Heart left ventricle (tissue), 16 donors: ENCODE results near the gene SORL1-AS1.

Experiments used
- ATAC-seq, 4 donors: fragments of 200-7000 bp; cut with Tn5 transposase; one replicate each; pipeline ENCODE4 v1.9.1; 2020 to 2022; ENCODE audit warnings: moderate library complexity in 4 of 4, mild to moderate bottlenecking in 3 of 4, moderate number of reproducible peaks in 1 of 4
- DNase-seq, 5 donors: peaks; one replicate each; pipeline ENCODE4 v3.0.0-alpha.2; 2020
- H3K27ac ChIP-seq, 12 donors: fragments of 200-600 bp; sonication (generic) in 4 of 12; one replicate each; pipeline versions ENCODE4 v1.5.0 to v1.8.0; 2016 to 2022; ENCODE audit warnings: mild to moderate bottlenecking in 2 of 12
- H3K27me3 ChIP-seq, 9 donors: fragments of 200-600 bp; sonication (generic) in 2 of 9; one replicate each; pipeline versions ENCODE4 v1.5.1 to v1.8.0; 2016 to 2022; ENCODE audit warnings: mild to moderate bottlenecking in 3 of 9
- H3K36me3 ChIP-seq, 9 donors: fragments of 200-600 bp; sonication (generic) in 2 of 9; one replicate each; pipeline versions ENCODE4 v1.5.0 to v1.8.0; 2018 to 2022; ENCODE audit warnings: mild to moderate bottlenecking in 2 of 9
- H3K4me1 ChIP-seq, 12 donors: fragments of 200-600 bp; sonication (generic) in 4 of 12; one replicate each; pipeline versions ENCODE4 v1.5.0 to v1.8.0; 2016 to 2022; ENCODE audit warnings: mild to moderate bottlenecking in 3 of 12
- H3K4me3 ChIP-seq, 12 donors: fragments of 200-600 bp; sonication (generic) in 4 of 12; one replicate each; pipeline versions ENCODE4 v1.5.0 to v1.8.0; 2017 to 2022; ENCODE audit warnings: mild to moderate bottlenecking in 9 of 12, moderate library complexity in 4 of 12
- H3K9me3 ChIP-seq, 12 donors: fragments of 200-600 bp; sonication (generic) in 4 of 12; one replicate each; pipeline versions ENCODE4 v1.5.0 to v1.8.0; 2016 to 2022; ENCODE audit warnings: mild to moderate bottlenecking in 1 of 12
- POLR2A ChIP-seq, 2 donors: fragments of 450-650 bp; IDR thresholded peaks; one replicate each; pipeline ENCODE4 v1.6.1; 2017; ENCODE audit warnings: antibody characterized with exemption in 2 of 2, mild to moderate bottlenecking in 2 of 2, moderate library complexity in 2 of 2
- WGBS, 4 donors: extraction: QIAGEN DNeasy Blood & Tissue Kit in 2 of 4; methylation state at CpG; one replicate each; pipeline versions ENCODE4 v1.1.5 to v1.1.7; 2013 to 2018; 5-methylcytosine and 5-hydroxymethylcytosine counted together
- intact Hi-C, 10 donors: fragments of 100-400 bp; cut with DNase I; formaldehyde crosslinking; loops; one replicate each; pipeline versions ENCODE4 v1.11.1 to v1.14.2; 2022
- TF ChIP-seq, protein P1 (sequence below), 12 donors: fragments of 200-600 bp; sonication (generic) in 4 of 12; IDR thresholded peaks; one replicate each; pipeline versions ENCODE4 v1.5.0 to v1.8.0; 2018 to 2022; ENCODE audit warnings: antibody characterized with exemption in 12 of 12, mild to moderate bottlenecking in 5 of 12
- donor health status: ischemic (EF 13 %, LVEDD 7.1; RV severe dilation, severe dysfunction).
- donor health status: healthy with polysubstance abuse.
- donor health status: DM: no; HTN: yes; CAD: no.
- donor health status: DM: no; HTN: no; CAD: no.
- donor health status: ischemic (EF 25% LVEDD 6.9; RV normal size, moderate dysfunction).
- donor health status: ischemic (EF 25% LVEDD 5.7; RV mildly dilated, moderate dysfunction).
- donor health status: healthy.
- donor health status: DM: yes; HTN: yes; CAD: no.
- donor health status: ischemic (EF 35%, LVEDD 5.7; RV mildly dilated, moderate dysfunction).
- donor health status: nonischemic (EF 11% LVEDD 7.7; RV severe dilation, severe dysfunction).
- donor health status: DM: yes; HTN: yes; CAD: no.
- donor health status: PGD.
- donor health status: ischemic (EF 29% LVEDD 5.4; RV normal size, mild dysfunction).
- donor health status: nonischemic (EF 23%, LVEDD 6.1; RV moderate dilation, normal function).

Gene SORL1-AS1

DNA sequence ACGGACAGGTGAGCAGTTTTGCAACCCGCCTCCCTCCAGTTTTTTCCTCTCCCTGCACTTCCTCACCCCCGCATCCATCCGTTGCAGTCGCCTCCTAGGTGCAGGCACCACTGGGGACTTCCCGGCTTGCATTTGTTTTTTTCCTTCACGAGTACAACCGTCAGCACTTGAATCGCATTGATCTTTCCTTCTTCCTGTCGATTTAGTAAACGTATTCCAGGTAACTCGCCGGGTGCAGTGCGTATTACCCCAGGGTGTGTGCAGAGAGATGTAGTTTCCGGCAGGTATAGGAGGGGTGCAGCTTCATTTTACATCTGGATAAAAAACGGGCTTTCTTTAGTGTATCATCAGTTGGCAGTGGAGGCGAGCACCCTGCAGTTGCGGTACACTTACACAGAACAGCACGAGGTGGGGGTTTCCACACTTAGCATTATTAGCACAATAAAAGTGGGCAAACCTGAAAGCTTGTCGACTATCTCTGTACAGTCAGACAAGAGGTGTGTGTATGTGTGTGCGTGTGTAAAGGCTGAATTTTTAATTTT lies at the start of gene SORL1-AS1:
TSS of gene SORL1-AS1 (minus strand) at position 359 of the 542 bp plus-strand sequence.
- H3K36me3 ChIP-seq = no peaks in the 10 kb centered on the region
- H3K27me3 ChIP-seq = peaks cover 0 to 6% (median 0%) of the 10 kb centered on the region in 9 donors
- peaks cover 0 to 78% (median 3%) of the 10 kb centered on the region in 12 donors for H3K4me1 ChIP-seq
- H3K4me3 ChIP-seq = peak within 1 kb of the TSS; percentile 44 to 98 (median 68)
- ATAC-seq = no peak
- TF ChIP-seq, protein P1, sequence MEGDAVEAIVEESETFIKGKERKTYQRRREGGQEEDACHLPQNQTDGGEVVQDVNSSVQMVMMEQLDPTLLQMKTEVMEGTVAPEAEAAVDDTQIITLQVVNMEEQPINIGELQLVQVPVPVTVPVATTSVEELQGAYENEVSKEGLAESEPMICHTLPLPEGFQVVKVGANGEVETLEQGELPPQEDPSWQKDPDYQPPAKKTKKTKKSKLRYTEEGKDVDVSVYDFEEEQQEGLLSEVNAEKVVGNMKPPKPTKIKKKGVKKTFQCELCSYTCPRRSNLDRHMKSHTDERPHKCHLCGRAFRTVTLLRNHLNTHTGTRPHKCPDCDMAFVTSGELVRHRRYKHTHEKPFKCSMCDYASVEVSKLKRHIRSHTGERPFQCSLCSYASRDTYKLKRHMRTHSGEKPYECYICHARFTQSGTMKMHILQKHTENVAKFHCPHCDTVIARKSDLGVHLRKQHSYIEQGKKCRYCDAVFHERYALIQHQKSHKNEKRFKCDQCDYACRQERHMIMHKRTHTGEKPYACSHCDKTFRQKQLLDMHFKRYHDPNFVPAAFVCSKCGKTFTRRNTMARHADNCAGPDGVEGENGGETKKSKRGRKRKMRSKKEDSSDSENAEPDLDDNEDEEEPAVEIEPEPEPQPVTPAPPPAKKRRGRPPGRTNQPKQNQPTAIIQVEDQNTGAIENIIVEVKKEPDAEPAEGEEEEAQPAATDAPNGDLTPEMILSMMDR (IDR thresholded peaks at IDR 0.05) = no peak
- no peak for TF ChIP-seq POLR2A (IDR thresholded peaks at IDR 0.05)
- intact Hi-C loops = loop anchor here in 8 of 10 donors (5.0 to 10.0 kb wide), 9 partner anchors 80 to 142 kb away; no protein-coding TSS in a partner anchor
- no peak for DNase-seq
- 8 to 9% (median 8%) methylated on average over 21 of the region's 21 CpGs for WGBS, 4 donors
- no peaks in the 10 kb centered on the region for H3K9me3 ChIP-seq
- peak within 1 kb of the TSS in 3 of 12 donors; percentile 34 to 76 (median 58) for H3K27ac ChIP-seq

DNA sequence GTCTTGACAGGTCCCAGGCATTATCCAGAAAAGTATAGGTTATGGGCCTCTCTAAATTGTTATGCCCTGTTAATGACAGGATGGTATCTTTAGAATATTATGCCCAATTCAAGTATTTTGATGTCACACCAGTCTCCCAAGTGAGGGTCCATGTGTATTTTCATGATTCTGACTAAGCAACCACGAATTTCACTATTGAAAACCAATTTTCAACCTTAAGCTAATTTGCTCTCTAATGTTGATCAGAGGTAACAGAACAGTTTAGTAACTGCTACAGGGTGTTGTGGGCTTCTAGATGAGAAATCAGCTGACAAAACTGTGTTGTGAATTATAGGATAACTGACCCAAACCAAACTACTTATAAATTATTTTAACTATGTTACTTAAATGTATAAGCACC lies 48.0 kb upstream of the SORL1-AS1 start:
- WGBS, 4 donors = 65 to 79% (median 75%) methylated on average over 1 of the region's 1 CpG
- no peak for ATAC-seq
- H3K27ac ChIP-seq = no peak overlapping the region

DNA sequence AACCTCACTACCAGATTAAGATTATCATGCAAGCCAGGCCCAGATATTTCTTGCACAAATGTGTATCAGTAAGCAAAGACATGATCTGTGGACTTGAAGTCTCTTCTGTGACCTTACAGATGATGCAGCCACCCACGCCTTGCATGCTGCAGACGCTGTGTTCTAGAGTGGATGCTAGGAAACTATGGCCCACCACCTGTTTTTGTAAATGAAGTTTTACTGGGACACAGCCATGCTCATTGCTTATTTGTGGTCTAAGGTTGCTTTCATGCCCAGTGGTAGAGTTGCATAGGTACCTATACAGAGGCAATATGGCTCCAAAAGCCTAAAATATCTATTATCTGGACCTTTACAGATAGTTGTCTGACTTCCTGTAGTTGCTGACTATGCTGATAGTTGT lies 47.5 kb upstream of the SORL1-AS1 start:
- WGBS, 4 donors = 32 to 62% (median 47%) methylated on average over 2 of the region's 2 CpGs
- Histone ChIP-seq H3K36me3 (peaks cover 0 to 15% (median 0%) of the 10 kb centered on the region in 9 donors), H3K27me3 (no peaks in the 10 kb centered on the region), H3K4me3 (no peak overlapping the region), H3K27ac (no peak overlapping the region), H3K4me1 (peaks cover 0 to 5% (median 0%) of the 10 kb centered on the region in 12 donors), H3K9me3 (peaks cover 0 to 2% (median 0%) of the 10 kb centered on the region in 12 donors)
- TF ChIP-seq, protein P1 (IDR thresholded peaks at IDR 0.05) = no peak
- no peak for TF ChIP-seq POLR2A (IDR thresholded peaks at IDR 0.05)
- intact Hi-C loops = no loop called here
- DNase-seq (no peak), ATAC-seq (no peak)

More for the DNA sequence above, 48.0 kb upstream of the SORL1-AS1 start:
- Histone ChIP-seq H3K4me1 (peaks cover 0 to 5% (median 0%) of the 10 kb centered on the region in 12 donors), H3K4me3 (no peak overlapping the region), H3K9me3 (peaks cover 0 to 6% (median 2%) of the 10 kb centered on the region in 12 donors), H3K36me3 (peaks cover 0 to 15% (median 0%) of the 10 kb centered on the region in 9 donors), H3K27me3 (no peaks in the 10 kb centered on the region)
- TF ChIP-seq, protein P1 (IDR thresholded peaks at IDR 0.05) = no peak
- intact Hi-C loops = no loop called here
- DNase-seq = no peak

DNA sequence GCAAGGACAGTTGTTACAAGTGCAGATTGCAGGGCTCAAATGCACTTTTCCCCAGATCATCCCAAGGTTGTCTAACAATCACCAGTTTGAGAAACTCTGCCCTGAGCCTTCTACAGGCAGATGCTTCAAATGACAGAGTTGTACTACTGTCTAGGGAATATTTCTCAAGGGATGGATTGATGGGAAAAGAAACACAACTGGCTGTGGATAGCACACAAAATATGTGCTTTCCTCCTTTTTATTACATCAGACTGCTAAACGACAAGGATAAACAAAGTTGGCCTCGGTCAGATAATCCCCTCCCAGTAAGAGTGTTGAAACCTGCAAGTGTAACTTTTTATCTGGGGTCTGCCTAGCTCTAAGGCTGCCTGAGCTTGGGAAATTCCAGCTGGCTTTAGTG lies 46.6 kb upstream of the SORL1-AS1 start:
- no peak overlapping the region for H3K4me3 ChIP-seq
- ATAC-seq (no peak), DNase-seq (no peak)
- WGBS, 4 donors = 18 to 36% (median 29%) methylated on average over 2 of the region's 2 CpGs
- peaks cover 0 to 13% (median 0%) of the 10 kb centered on the region in 12 donors for H3K4me1 ChIP-seq
- peaks cover 0 to 15% (median 0%) of the 10 kb centered on the region in 9 donors for H3K36me3 ChIP-seq
- TF ChIP-seq POLR2A (IDR thresholded peaks at IDR 0.05) = no peak
- intact Hi-C loops = no loop called here
- no peaks in the 10 kb centered on the region for H3K27me3 ChIP-seq
- no peaks in the 10 kb centered on the region for H3K9me3 ChIP-seq
- H3K27ac ChIP-seq = no peak overlapping the region
